IPS-NIHi7 (cell line): Measurements from ENCODE around the gene PHYHIPL.
"Not testable (repeated sequence)": the region's sequence is repeated elsewhere in the genome, so short reads cannot be mapped to it uniquely, and the experiment has no call there.

ENCODE experiments used
- DNase-seq: peaks from one replicate; pipeline ENCODE4 v3.0.0; 2012; ENCODE audit warnings: mixed read lengths; ENCODE audit errors: extremely low spot score

The PHYHIPL gene

GRCh38 chr10:59190332-59190731 lies 13.9 kb downstream of the PHYHIPL start:
- no peak for DNase-seq

- DNase-seq = no peak
Measured at GRCh38 chr10:59206204-59206720, 29.8 kb downstream of the PHYHIPL start.

GRCh38 chr10:59212301-59212798 lies 35.9 kb downstream of the PHYHIPL start:
- DNase-seq = no peak

- no peak for DNase-seq
Measured at GRCh38 chr10:59214160-59214559, 37.7 kb downstream of the PHYHIPL start.

GRCh38 chr10:59216178-59216869 lies 39.9 kb downstream of the PHYHIPL start:
- no peak for DNase-seq

- DNase-seq = no peak
Measured at GRCh38 chr10:59222788-59223187, 46.3 kb downstream of the PHYHIPL start.

- not testable (repeated sequence) for DNase-seq
Measured at GRCh38 chr10:59223597-59223996, 47.2 kb downstream of the PHYHIPL start.

- no peak for DNase-seq
Measured at GRCh38 chr10:59225211-59225610, 48.8 kb downstream of the PHYHIPL start.

GRCh38 chr10:59227136-59227673 lies 50.8 kb downstream of the PHYHIPL start:
- DNase-seq = no peak

- DNase-seq = no peak
Measured at GRCh38 chr10:59229441-59229840, 53.0 kb downstream of the PHYHIPL start.

- no peak for DNase-seq
Measured at GRCh38 chr10:59234194-59234593, 57.8 kb downstream of the PHYHIPL start.

GRCh38 chr10:59234816-59235429 lies 58.5 kb downstream of the PHYHIPL start:
- DNase-seq = no peak

GRCh38 chr10:59236064-59236697 lies 59.7 kb downstream of the PHYHIPL start:
- DNase-seq = no peak

GRCh38 chr10:59237775-59238174 lies 61.3 kb downstream of the PHYHIPL start:
- no peak for DNase-seq

- DNase-seq = not testable (repeated sequence)
Measured at GRCh38 chr10:59239108-59239507, 62.7 kb downstream of the PHYHIPL start.

GRCh38 chr10:59240582-59241183 lies 64.2 kb downstream of the PHYHIPL start:
- DNase-seq = peak; percentile 16

GRCh38 chr10:59242057-59242456 lies 65.6 kb downstream of the PHYHIPL start:
- DNase-seq = no peak

GRCh38 chr10:59242991-59243390 lies 66.5 kb downstream of the PHYHIPL start:
- no peak for DNase-seq

- DNase-seq = no peak
Measured at GRCh38 chr10:59243611-59244195, 67.3 kb downstream of the PHYHIPL start.

- DNase-seq = no peak
Measured at GRCh38 chr10:59244871-59245270, 68.4 kb downstream of the PHYHIPL start.

- no peak for DNase-seq
Measured at GRCh38 chr10:59245686-59246085, 69.2 kb downstream of the PHYHIPL start.

- DNase-seq = no peak
Measured at GRCh38 chr10:59252491-59252890, 76.0 kb downstream of the PHYHIPL start.
